GM18868 (cell line): ENCODE measurements around the gene RABGAP1.

Source experiments
- ATAC-seq: cut with Tn5 transposase; IDR thresholded peaks from one replicate; pipeline ENCODE4 v1.9.1; 2021; ENCODE audit warnings: mild to moderate bottlenecking, moderate library complexity; ENCODE audit not compliant: unreplicated experiment

Gene RABGAP1

GRCh38 chr9:123150708-123151503, 210.1 kb downstream of the RABGAP1 start:
- ATAC-seq = no peak
